ENCODE results near the gene SLC39A11. TPM values are rescaled to one million over a fixed set of nuclear protein-coding genes. Genes with fewer than 3 reads are reported as not detected.

SLC39A11 gene
- polyA plus RNA-seq, 3 donors = 16.6 to 27.9 (median 26.6) TPM

DNA sequence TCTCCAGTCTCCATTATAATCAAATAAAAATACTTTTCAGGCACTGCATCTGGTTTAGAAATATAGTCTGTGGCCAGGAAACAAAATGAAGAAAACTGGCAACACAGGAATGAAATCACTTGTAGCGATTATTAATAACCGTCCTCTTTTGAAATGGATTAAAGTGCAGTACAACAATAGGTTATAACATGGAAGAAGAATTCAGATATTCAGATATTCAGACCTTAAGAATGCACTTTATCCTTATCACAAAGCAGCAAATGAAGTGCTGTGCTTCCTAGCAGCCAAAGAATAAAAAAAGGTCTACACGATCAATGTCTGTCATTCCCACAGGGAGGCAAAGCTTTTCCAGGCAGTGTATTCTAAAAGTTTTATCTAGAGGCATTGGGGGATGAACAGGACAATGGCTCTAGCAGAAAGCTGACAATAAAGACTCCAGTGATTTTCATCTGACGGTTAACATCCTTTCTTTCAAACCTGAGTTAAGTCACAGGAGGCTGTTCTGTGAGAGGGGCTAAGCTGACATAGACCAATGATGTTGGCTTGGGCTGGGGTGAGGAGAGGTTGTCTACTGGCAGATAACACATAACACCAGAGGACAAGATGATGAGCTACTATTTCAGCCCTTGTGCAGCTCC, 259.2 kb downstream of the SLC39A11 start:
- Mint-ChIP-seq H3K4me3 (no peak overlapping the region), H3K9me3 (peaks cover 0 to 12% (median 2%) of the 10 kb centered on the region in 7 donors), H3K4me1 (peaks cover 9% of the 10 kb centered on the region), H3K27ac (no peak overlapping the region), H3K36me3 (peaks cover 60 to 62% of the 10 kb centered on the region in 2 donors), H3K27me3 (ENCODE audit: low read depth in 3 of 3) (no peaks in the 10 kb centered on the region)
- Histone ChIP-seq H4K20me1 (ENCODE audit: insufficient read depth, low read length) (no peaks in the 10 kb centered on the region), H3K4me3 (replicated peaks in 1 of 3; ENCODE audit: low read depth in 2 of 3, low read length in 3 of 3) (no peak overlapping the region), H3K4me2 (replicated peaks; ENCODE audit: extremely low read depth, low read length, poor library complexity, severe bottlenecking) (no peak overlapping the region), H3K9ac (ENCODE audit: insufficient read depth, low read length, poor library complexity, severe bottlenecking) (no peak overlapping the region), H2AFZ (ENCODE audit: insufficient read depth, low read depth, low read length, poor library complexity, severe bottlenecking) (no peak overlapping the region), H3K27me3 (ENCODE audit: control insufficient read depth in 2 of 2, insufficient read depth in 2 of 2, low read length in 2 of 2) (no peaks in the 10 kb centered on the region), H3K4me1 (ENCODE audit: control insufficient read depth in 1 of 2, insufficient read depth in 2 of 2, low read length in 2 of 2) (peaks cover 0 to 4% of the 10 kb centered on the region in 2 donors), H3K27ac (ENCODE audit: low read depth in 1 of 2, low read length in 2 of 2) (no peak overlapping the region), H3K79me2 (ENCODE audit: insufficient read depth, low read length) (no peaks in the 10 kb centered on the region), H3K36me3 (replicated peaks in 1 of 2; ENCODE audit: control insufficient read depth in 1 of 2, insufficient read depth in 2 of 2, low read length in 2 of 2) (peaks cover 42 to 84% of the 10 kb centered on the region in 2 donors), H3K9me3 (replicated peaks in 1 of 2; ENCODE audit: control insufficient read depth in 1 of 2, insufficient read depth in 1 of 2, low read length in 2 of 2) (peaks cover 0 to 4% of the 10 kb centered on the region in 2 donors)
- 100% methylated on average over 2 of the region's 4 CpGs for WGBS (ENCODE audit: insufficient coverage)
- DNase-seq = no peak
- no peak for TF ChIP-seq CTCF (IDR thresholded peaks at IDR 0.05)
- intact Hi-C loops (cut with micrococcal nuclease) = no loop called here

- Histone ChIP-seq H3K79me2 (ENCODE audit: insufficient read depth, low read length) (no peaks in the 10 kb centered on the region), H2AFZ (ENCODE audit: insufficient read depth, low read depth, low read length, poor library complexity, severe bottlenecking) (no peak overlapping the region), H3K36me3 (replicated peaks in 1 of 2; ENCODE audit: control insufficient read depth in 1 of 2, insufficient read depth in 2 of 2, low read length in 2 of 2) (peaks cover 38 to 87% of the 10 kb centered on the region in 2 donors), H4K20me1 (ENCODE audit: insufficient read depth, low read length) (no peaks in the 10 kb centered on the region), H3K4me3 (replicated peaks in 1 of 3; ENCODE audit: low read depth in 2 of 3, low read length in 3 of 3) (no peak overlapping the region), H3K4me2 (replicated peaks; ENCODE audit: extremely low read depth, low read length, poor library complexity, severe bottlenecking) (no peak overlapping the region), H3K9me3 (replicated peaks in 1 of 2; ENCODE audit: control insufficient read depth in 1 of 2, insufficient read depth in 1 of 2, low read length in 2 of 2) (peaks cover 5 to 14% of the 10 kb centered on the region in 2 donors), H3K27ac (ENCODE audit: low read depth in 1 of 2, low read length in 2 of 2) (no peak overlapping the region), H3K9ac (ENCODE audit: insufficient read depth, low read length, poor library complexity, severe bottlenecking) (no peak overlapping the region), H3K4me1 (ENCODE audit: control insufficient read depth in 1 of 2, insufficient read depth in 2 of 2, low read length in 2 of 2) (no peaks in the 10 kb centered on the region), H3K27me3 (ENCODE audit: control insufficient read depth in 2 of 2, insufficient read depth in 2 of 2, low read length in 2 of 2) (no peaks in the 10 kb centered on the region)
- intact Hi-C loops (cut with micrococcal nuclease) = no loop called here
- peaks cover 5% of the 10 kb centered on the region for H3K4me1 Mint-ChIP-seq
- H3K36me3 Mint-ChIP-seq = peaks cover 64 to 66% of the 10 kb centered on the region in 2 donors
- H3K27ac Mint-ChIP-seq = no peak overlapping the region
- H3K4me3 Mint-ChIP-seq = no peak overlapping the region
- no peak for TF ChIP-seq CTCF (IDR thresholded peaks at IDR 0.05)
- peaks cover 1 to 21% (median 7%) of the 10 kb centered on the region in 7 donors for H3K9me3 Mint-ChIP-seq
- H3K27me3 Mint-ChIP-seq (ENCODE audit: low read depth in 3 of 3) = no peaks in the 10 kb centered on the region
- DNase-seq = no peak
- WGBS (ENCODE audit: insufficient coverage) = 100% methylated on average over 3 of the region's 6 CpGs
These were observed 260.2 kb downstream of the SLC39A11 start for GRCh38 chr17:72832306-72832705.
